Choroid plexus epithelial cell (primary cell): Measurements from ENCODE around the gene CELA2A.
"Not testable (repeated sequence)": the region's sequence is repeated elsewhere in the genome, so short reads cannot be mapped to it uniquely, and the experiment has no call there.

Experiments
- DNase-seq: peaks from one replicate; pipeline ENCODE4 v3.0.0-alpha.2; 2010; ENCODE audit warnings: low read depth
- H3K4me3 ChIP-seq: 2 replicates; pipeline ENCODE4 v1.5.1; 2011; ENCODE audit warnings: low read depth, mild to moderate bottlenecking, control low read depth, low read length, moderate library complexity
- TF ChIP-seq, protein P1 (sequence below): conservative IDR thresholded peaks from 2 replicates; pipeline ENCODE4 v1.5.1; 2011; ENCODE audit warnings: low read depth, mild to moderate bottlenecking, control low read depth, inconsistent platforms, low read length, moderate library complexity

Gene CELA2A

DNA sequence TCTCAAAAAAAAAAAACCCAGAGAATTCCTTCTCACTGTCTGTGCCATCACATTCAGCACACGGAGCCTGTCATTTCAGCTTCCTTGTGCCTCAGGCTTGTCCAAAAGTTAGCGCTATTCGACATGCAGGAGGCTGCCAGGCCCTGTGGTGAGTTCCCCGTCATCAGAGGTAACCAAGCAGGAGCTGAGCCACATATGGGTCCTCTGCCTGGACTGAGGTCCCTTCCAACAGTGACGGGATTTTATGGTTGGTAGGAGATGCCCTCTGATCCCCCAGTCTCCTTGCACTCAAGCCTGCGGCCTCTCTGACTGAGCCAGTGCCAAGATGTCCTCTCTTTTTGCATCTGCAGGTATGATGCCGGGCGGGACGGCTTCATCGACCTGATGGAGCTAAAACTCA is 31.0 kb upstream of the CELA2A start:
- DNase-seq, result no peak
- no peak overlapping the region for H3K4me3 ChIP-seq
- TF ChIP-seq, protein P1, sequence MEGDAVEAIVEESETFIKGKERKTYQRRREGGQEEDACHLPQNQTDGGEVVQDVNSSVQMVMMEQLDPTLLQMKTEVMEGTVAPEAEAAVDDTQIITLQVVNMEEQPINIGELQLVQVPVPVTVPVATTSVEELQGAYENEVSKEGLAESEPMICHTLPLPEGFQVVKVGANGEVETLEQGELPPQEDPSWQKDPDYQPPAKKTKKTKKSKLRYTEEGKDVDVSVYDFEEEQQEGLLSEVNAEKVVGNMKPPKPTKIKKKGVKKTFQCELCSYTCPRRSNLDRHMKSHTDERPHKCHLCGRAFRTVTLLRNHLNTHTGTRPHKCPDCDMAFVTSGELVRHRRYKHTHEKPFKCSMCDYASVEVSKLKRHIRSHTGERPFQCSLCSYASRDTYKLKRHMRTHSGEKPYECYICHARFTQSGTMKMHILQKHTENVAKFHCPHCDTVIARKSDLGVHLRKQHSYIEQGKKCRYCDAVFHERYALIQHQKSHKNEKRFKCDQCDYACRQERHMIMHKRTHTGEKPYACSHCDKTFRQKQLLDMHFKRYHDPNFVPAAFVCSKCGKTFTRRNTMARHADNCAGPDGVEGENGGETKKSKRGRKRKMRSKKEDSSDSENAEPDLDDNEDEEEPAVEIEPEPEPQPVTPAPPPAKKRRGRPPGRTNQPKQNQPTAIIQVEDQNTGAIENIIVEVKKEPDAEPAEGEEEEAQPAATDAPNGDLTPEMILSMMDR, result no peak

DNA sequence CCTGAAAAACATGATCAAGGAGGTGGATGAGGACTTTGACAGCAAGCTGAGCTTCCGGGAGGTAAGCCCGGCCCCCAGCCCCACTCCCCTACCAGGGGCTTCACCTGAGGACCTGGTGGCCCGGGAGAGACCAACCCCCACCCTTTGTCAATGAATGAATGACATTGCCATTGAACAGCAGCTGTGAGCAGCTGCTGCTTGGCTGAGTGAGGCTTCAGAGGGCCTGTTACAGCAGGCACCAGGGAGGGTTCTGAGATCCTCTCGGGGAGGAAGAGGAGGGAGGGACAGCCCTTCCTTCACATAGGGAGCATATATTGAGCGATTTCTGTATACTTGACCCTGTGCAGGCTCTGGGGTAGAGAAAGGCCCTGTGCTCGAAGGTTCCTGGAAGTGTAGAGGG is 30.6 kb upstream of the CELA2A start:
- TF ChIP-seq, protein P1, result no peak
- DNase-seq, result no peak
- H3K4me3 ChIP-seq, result no peak overlapping the region

DNA sequence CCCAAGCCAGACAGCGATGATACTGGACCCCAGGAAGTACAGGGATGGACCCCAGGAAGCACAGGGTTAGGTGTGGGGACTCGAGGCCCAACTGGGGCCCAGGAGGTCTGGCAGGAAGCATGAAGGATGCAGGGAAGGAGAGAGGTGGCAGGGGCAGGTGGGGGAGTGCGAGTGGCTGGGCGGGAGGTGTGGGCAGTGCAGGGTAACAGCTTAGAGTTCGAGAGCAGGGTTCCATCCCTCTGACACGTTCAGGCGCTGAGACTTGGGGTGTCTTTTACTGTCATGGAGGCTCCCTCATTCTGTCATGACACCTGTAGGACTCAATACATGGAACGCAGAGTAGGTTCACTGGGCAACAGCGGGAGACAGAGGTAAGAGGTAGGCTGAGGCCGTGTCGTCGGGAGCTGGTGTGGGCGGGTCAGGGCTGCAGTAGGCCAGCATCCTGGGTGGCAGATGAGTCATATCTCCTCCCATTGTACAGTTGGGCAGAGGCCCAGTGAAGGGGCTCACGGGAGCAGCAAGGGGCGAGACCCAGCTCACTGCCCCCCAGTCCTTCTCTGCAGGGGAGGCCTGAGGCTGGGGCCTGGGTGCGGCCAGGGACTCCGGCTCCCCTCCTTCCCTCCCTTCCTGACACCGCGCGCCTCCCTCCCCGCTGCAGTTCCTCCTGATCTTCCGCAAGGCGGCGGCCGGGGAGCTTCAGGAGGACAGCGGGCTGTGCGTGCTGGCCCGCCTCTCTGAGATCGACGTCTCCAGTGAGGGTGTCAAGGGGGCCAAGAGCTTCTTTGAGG is 29.8 kb upstream of the CELA2A start:
- H3K4me3 ChIP-seq, result no peak overlapping the region
- peak; percentile 34 for DNase-seq
- TF ChIP-seq, protein P1, result no peak

DNA sequence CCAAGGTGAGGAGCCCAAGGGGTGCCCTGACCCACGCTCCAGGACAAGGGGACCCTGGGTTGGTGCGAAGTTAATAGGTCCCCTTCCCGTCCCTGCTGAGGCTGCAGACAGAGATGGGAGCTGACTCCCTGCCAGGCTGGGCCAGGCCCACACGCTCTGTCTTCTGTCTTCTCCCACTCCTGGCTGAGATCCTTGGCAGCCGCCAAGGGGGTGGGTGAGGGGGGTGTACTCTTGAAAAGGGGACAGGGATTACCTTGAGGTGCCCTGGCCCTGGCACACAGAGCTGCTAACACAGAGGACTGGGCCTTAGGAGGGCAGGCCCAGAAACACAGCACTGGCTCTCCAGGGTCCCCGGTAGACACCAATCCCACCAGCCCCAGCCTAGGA is 29.3 kb upstream of the CELA2A start:
- H3K4me3 ChIP-seq, result no peak overlapping the region
- TF ChIP-seq, protein P1, result no peak
- no peak for DNase-seq

DNA sequence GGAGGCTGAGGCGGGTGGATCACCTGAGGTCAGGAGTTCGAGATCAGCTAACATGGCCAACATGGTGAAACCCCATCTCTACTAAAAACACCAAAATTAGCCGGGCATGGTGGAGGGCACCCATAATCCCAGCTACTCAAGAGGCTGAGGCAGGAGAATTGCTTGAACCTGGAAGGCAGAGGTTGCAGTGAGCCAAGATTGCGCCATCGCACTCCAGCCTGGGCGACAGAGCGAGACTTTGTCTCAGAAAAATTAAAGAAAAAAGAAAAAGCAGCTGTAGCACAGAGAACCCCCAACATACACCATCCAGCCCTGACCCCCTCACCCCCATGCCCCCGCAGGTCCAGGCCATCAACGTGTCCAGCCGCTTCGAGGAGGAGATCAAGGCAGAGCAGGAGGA is 28.3 kb upstream of the CELA2A start:
- H3K4me3 ChIP-seq, DNase-seq: not testable (repeated sequence)

DNA sequence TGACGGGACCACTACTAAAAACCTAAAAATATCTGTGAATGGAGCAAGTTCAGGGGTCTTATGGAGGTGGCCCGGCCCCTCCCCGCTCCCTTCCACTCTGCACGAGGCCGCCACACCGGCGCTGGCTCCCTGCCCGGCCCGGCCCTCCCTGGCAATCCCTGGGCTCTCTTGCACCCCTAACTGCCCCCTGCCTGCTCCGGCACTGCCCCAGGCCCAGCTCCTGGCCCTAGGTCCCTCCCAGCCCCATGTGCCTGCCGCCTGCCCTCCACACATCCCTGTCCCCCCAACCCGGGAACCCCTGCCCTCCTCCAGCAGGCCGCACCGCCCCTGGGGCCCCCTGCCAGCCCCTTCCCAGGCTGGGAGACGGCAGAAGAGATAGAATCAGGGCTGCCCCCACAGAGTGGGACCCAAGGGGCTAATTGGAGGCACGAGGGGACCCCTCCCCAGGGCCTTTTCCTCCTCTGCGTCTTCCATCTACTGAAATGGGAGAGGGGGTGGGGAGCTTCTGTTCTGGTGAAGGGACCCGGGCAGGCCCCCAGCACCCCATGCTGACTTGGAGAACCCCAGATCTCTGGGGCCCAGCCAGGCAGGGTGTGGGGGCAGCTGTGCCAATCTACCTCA is 27.6 kb upstream of the CELA2A start:
- TF ChIP-seq, protein P1, result no peak
- no peak overlapping the region for H3K4me3 ChIP-seq
- DNase-seq, result no peak

DNA sequence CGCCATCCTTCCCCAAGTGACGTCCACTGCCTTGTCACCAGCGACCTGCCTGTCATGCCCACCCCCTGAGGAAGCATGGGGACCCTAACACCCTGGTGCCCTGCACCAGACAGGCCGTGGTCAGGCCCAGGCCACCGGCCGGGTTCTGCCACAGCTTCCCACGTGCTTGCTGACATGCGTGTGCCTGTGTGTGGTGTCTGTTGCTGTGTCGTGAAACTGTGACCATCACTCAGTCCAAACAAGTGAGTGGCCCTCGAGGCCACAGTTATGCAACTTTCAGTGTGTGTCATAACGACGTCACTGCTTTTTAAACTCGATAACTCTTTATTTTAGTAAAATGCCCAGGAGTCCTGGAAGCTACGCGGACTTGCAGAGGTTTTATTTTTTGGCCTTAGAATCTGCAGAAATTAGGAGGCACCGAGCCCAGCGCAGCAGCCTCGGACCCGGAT is 26.8 kb upstream of the CELA2A start:
- H3K4me3 ChIP-seq, result no peak overlapping the region
- TF ChIP-seq, protein P1, result no peak
- peak; percentile 45 for DNase-seq
